Stimulated activated CD8-positive, alpha-beta memory T cell treated with anti-CD3 and anti-CD28 coated beads, Interleukin-7, amount 100 ng/mL, for 1 hour (primary cell): ENCODE measurements around the gene LDLRAD4.

Experiments used
- DNase-seq, 2 donors: peaks; one replicate each; pipeline ENCODE4 v3.0.0-alpha.2; 2020; ENCODE audit warnings: low read depth in 2 of 2

LDLRAD4 gene

DNA sequence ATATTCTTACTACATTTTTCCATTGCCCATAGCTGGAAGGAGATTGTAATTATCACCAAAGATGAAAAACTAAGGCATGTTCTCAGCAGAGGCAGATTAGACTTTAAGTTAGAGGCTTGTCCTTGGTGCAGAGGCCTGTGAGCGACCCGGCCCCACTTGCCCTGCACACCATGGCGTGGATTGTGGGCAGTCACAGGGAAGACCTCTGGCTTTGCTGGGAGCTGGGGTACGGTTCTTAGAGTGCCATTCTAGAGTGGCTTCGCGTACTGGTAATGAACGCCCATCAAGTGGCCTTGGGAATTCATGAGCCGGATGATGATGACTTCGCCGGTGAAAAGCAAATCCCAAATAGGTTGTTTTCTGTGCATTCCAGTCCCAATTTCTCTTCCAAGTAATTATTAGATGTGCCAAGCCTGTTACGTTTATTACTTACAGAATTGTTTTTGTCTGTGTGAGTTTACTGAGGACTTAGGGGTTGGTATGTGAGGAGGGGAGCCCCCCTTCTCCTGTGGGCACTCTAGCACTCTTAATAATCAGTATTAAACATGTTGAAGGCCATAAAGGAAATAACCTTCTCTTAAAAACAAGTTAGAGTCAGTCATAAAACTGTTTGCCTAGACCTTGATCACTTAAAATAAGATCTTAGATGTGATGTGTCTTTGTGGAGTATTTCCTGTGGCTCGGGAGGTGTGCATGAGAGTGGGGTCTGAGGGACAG, 90.6 kb downstream of the LDLRAD4 start:
- no peak for DNase-seq

DNA sequence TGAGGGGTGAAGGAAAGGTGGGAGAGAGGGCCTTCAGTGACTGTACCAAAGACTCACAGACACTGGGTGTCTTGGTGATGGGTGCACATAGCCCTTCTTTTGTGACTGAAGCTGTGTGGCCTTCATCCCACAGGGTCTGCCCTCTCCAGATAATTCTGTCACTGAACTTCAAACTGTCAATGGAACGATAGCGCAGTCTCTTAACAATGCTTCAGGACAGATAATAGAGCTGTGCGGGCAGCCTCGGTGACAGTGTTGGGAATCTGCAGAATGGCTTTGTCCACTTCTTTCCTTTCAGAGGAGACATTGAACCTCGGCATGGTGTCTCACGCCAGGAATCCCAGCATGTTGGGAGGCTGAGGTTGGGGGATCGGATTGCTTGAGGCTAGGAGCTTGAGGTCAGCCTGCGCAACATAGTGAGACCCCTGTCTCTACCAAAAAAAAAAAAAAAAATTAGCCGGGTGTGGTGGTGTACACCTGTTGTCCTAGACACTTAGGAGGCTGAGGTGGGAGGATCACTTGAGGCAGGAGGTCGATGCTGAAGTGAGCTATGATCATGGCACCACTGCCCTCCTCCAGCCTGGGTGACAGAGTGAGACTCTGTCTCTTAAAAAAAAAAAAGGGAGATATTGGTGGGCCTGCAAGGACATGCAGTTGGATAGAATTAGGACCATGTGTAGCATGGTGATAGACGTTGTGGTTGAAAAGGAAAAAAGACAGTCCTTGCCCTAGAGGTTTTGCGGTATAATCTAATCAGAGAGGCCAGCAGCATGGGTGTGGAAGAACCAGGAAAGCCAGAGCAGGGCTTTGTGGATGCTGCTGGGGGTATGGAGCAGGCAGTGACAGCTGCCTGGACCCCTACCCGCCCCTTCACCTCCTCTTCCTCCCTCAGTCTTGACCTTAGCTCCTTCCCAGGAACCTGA, 91.4 kb downstream of the LDLRAD4 start:
- DNase-seq, result no peak

DNA sequence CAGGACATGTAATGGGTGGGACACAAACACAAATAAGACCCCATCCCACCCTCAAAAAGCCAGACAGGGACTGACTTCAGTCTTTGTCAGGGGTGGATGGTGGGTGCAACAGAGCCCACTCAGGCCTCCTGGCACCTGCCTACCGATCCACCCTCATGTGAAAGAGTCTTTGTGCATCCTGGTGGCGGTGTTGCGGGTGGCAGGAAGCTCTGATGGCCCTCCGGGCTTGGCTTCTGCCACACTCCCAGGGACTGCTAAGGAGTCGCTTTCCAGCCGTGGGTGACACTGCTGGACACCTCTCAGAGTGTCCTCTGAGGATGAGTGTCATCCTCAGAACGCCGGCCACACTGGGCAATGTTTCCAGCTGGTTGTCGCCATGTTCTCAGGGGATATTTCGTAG, 92.6 kb downstream of the LDLRAD4 start:
- DNase-seq, result no peak

DNA sequence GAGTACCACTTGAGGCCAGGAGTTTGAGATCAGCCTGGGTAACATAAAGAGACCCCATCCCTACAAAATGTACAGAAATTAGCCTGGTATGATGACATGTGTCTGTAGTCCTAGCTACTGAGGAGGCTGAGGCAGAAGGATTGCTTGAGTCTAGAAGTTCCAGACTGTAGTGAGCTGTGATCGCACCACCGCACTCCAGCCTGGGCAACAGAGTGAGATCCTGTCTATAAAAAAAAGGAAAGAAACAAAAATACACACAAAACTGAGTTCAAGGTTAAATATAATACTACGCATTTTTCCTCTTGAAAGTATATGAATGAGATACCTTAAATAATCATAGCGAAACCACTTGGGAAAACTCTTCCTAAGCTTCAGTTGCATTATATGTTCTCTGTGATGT, 94.0 kb downstream of the LDLRAD4 start:
- no peak for DNase-seq

DNA sequence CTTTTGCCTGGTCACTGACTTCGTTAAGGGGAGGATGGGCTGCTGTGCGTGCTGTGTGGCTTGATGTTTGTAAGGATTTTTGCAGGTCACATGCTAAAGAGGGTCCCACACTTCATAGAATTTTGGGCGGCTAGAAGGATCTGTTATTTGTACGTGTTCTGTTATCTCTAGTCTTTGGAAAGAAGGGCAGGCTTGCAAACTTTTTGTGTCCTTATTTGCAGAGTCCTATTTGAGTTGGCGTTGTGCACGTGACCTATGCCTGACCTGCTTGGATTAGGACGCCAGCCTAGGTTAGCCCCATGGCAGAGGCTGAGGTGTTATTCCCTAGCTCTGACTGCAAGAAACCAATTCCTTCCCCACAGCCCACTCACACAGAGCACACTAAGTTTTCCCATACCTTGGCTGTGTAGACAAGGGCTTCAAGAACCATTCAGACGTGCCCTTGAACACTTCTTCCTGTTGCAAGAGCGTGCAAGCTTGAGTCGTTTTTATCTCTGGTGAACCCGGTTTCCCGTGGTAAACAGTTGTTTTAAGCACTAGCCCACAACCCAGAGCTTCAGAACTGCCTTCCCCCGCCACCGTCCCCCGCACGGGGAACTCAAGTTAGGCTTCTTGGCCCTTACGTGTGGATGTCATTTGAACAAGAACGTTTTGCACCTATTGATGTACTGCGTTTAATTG, 94.6 kb downstream of the LDLRAD4 start:
- no peak for DNase-seq

DNA sequence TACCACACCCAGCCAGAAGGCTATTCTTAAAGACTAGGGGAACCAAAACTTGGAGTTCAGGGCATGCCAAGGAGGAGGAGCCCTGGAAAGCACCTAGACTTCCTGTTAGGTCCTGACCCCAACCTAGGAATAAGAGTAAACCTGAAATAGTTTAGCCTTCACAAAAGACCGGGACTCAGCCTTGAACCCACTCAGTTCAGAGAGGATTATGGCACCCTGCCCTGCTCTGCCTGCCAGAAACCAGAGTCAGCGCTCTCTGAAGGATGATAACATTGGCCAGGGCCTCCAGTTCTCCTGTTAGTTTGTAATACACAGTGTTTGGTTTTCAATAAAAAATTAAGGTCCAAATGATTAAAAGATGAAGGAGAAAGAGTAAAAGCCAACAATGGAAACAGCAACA, 96.4 kb downstream of the LDLRAD4 start:
- DNase-seq, result no peak

DNA sequence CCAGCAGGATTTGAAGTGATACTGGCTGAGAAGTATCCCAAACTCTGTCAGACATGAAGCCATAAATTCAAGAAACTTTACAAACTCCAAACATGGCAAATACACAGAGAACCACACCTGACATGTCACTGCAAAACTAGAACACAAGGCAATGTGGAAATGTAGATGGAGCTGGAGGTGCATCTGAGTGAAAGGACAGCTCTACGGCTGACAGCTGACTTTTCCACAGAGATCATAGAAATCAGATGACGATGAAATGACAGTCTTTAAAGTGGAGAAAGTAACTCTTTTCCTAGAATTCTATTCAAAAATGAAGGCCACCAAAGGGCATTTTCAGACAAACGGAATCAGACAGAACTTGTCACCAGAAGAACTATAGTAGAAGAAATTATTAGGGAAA, 97.5 kb downstream of the LDLRAD4 start:
- no peak for DNase-seq

DNA sequence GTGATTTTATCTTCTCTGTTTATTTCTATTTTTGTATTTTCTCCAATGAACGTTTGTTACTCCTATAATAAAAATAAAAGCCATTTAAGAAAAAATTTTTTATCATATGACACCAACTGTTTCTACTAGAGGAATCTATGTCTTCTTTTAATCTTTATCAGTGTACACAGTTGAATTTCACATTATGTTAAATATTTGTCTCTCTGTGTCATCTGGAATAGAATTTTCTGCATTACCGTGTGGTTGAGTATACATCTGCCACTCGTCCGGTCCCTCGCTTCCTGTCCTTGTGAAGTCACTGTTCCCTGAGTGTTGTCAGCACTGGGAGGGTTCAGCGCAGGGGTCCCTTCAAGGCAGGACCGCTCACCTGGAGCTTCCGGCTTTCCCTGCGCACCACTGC, 99.2 kb downstream of the LDLRAD4 start:
- no peak for DNase-seq

DNA sequence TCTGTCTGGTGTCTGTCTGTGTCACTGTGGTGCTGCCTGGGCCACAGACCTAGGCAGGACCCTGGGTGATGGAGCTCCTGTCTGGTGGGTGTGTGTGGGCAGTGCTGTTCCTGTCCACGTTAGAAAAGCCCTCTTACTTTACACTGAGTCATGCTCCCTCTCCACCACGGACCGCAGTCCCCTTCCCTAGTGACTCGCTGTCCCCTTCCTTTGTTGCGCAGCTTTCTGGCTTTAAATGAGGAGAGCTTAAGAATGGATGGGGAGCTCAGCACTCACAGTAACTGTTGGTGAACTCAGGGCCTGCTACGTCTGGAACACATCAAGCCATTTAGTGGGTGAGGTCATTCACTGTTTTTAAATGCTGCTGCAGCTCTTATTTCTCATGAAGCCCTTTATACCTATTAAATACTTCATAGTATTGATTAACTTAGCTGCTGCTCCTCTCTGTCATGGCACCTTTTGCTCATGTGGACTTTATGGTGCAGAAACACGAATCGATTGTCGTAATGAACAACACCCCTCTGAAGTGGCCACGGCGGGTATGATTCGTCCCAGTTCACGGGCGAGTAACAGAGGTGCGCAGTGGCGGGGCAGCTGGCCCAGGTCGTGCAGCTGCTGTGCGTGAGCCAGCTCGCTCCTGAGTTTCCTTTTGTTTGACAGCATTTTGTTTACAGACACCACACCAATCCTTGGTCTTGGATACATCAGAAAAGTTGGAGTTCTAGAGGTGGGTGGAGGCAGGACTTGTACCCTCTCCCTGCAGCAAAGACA, 100.4 kb downstream of the LDLRAD4 start:
- no peak for DNase-seq

DNA sequence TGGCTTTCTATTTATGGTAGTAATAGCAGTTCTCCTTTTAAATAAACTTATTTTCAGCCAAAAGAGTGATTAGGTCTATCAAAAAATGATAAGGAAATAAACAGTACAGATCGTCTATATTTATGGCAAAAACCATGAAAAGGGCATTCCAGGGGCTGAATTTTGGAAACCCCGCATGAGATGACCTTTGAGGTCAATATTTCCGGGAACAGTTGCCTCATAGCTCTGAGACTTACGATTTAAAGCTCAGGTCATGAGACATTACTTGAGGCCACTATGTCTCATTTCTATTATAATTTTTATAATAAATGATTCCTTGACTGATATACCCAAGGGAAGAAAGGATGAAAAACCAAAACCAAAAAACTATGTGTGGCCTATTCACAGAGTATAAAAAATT, 101.1 kb downstream of the LDLRAD4 start:
- DNase-seq, result no peak

DNA sequence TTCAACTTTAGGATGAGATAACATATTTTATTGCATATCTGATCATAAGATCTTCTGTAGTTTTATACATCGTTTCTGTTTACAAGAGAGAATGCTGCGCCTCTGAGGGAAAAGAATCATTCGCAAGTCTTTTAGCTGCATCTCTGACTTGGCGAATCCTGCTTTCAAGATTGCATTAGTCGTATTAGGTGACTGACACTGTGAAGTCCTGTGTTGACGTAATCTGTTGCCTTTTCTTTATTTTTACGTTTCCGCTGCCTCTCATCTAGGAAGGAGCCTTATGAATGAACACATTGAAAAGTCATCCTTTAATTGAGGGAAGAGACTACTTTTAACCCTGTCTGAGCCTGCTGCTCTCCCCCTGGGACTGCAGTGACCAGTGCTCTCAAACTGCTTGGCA, 101.5 kb downstream of the LDLRAD4 start:
- DNase-seq, result no peak

DNA sequence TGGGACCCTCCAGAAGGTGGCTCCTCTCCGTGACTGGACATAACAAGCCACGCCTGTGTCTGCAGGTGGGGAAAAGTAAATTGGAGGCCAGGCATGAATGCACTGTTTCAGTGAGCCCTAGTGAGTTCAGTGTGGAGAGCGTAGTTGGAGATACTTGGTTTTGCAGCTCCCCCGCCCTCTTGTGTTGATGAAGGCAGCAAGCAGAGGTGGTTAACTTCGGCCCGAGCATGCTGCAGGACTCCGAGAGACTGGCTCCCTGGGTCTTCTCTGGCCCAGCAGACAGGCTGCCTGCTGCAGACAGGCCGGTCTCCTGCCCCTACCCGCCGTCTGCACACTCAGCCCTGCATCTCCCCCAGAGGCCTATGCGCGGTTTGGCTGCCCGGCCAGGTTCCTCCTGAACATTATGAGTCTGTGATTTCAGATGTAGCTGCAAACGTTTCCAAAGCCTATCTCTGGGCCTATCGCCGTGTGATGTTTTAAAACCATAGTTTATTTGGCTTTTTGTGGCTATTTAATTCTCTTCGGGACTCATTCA, 102.4 kb downstream of the LDLRAD4 start:
- no peak for DNase-seq

DNA sequence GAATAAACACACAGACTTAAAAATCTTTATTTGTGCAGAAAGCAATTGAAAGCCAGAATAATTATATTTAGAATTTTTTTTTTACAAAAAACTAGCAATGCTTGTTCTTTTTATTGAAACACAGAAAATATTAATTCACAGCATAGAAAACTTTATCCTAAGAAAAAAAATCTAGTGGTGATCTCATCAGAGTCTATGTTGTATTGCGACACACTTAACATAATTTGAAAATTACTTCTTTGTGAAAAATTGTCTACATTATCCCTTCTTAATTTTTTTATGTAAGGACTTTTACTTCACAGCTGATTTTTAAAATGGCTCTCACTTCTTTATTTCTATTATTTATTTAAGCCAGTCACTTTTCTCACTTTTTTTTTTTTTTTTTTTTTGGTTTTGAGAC, 103.4 kb downstream of the LDLRAD4 start:
- no peak for DNase-seq

DNA sequence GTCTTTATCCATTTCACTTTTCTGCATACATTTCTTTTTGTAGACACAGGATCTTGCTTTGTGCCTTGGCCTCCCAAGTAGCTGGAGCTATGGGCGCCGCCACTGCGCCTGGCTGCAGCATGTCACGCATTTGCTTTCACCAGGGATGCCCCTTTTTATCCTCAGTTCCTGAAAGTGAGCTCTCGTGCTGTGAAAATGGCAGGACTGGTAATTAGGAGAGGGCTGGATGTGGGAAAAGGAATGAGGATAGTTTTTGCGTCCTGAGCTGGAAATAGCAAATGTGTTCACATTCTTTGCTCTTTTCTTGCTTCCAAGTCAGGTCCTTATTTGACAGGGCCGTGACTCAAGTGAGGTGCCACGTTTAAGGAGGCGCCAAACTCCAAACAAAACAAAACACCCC, 104.6 kb downstream of the LDLRAD4 start:
- DNase-seq, result no peak

DNA sequence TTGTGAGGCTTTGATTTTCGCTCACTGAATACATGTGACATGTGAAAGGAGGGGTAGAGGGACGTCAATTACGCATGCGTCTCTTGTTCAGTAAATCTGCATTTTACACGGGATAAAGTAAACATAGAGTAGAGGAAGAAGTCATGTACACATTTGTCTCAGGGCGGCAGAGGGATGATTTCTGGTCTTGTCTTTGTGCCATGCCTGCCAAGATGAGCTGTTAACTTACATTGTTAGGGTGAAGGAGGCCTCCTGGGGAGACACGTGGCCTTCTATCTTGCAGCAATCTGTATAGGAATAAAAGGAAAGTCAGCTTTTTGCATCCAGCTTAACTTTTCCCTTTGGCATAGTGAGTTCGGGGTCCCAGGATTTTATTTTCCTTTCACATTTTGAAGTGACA, 106.3 kb downstream of the LDLRAD4 start:
- DNase-seq, result no peak

DNA sequence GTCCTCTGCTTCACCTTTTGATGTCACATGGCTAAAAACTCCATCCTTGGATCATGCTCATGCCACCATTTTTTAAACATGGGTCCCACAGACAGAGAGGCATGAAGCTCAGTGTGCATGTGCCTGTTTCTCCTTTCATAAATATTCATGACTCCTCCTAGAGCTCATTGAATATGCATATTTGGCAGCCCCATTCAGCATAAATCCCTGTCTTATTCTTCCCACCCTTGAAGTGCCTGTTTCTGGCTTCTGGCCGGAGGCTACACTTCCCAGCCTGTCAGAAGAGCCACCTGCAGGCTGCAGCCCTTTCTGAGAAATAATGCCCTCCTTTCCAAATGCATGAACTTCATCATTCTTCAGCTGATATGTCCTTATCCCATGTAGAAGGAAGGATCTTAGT, 109.7 kb downstream of the LDLRAD4 start:
- DNase-seq, result no peak

DNA sequence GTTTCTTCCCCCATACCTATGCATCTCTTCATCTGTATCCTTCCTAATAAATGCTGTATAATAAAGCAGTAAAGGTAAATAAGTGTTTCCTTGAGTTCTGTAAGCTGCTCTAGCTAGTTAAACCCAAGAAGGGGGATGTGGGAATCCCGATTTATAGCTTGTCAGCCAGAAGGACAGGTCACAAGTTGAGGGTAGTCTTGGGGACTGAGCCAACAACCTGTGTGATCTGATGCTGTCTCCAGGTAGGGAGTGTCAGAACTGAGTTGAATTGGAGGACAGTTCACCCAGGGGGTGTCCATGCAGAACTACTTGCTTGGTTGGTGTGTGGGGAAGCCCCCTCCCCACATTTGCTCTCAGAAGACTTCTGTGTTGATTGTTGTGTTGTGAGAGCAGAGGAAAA, 112.4 kb downstream of the LDLRAD4 start:
- no peak for DNase-seq

DNA sequence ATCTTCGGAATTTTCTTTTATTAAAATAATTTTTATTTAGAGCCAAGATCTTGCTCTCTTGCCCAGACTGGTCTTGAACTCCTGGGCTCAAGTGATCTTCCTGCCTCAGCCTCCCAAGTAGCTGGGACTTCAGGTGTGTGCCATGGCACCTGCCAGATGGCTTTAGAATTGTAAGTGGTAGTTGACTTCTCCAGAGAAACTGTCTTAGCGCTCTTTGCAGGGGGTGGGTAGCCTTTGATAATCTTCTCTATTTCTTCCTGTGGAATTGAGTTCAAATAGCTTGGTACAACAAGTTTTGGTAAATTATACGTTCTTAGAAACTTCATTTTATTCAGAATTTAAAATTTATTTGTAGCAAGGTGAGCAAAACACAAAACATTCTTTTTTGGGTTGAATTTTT, 113.3 kb downstream of the LDLRAD4 start:
- DNase-seq, result no peak

DNA sequence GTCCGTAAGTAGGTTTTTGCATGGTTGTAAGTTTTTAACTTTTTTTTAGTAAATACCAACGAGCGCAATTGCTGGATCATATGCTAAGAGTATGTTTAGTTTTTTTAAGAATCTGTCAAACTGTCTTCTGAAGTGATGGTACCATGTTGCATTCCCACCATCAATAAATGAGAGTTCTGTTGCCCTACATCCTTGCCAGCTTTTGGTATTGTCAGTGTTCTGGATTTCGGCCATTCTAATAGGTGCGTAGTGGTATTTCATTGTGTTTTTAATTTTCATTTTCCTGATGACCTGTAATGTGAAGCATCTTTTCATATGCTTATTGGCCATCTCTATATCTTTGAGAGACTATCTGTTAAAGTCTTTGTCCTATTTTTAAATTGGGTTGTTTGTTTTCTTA, 114.3 kb downstream of the LDLRAD4 start:
- DNase-seq, result no peak

DNA sequence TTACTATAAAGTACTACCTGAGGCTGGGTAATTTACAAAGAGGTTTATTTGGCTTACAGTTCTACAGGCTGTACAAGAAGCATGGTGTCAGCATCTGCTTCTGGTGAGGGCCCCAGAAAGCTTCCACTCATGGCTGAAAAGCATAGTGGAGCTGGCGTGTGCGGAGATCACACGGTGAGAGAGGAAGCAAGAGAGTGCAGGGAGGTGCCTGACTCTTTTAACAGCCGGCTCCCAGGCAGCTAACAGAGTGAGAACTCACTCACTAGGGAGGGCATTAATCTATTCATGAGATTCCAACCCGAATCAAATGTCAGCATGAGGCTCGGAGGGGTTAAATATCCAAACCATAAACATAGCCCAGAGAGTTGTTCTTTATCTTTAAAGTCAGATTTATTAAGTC, 117.3 kb downstream of the LDLRAD4 start:
- DNase-seq, result no peak

DNA sequence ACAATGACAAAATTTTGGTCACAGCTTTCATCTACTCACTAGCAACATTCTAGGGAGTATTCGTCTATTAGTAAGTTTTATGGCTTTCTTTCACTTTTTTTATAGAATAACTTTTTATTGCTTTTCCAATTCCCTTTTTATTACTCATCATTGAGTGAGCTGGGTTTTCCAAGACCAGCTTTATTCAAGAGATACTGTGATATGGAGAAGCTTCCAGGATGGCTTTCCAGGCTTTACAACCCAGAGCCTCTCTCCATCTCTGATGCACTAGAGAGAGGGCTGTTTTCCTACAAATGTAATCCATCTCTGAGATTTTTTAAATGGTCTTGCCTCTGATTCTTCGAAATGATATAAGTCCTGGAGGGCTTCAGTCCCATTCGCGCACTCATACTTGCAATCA, 118.3 kb downstream of the LDLRAD4 start:
- no peak for DNase-seq

DNA sequence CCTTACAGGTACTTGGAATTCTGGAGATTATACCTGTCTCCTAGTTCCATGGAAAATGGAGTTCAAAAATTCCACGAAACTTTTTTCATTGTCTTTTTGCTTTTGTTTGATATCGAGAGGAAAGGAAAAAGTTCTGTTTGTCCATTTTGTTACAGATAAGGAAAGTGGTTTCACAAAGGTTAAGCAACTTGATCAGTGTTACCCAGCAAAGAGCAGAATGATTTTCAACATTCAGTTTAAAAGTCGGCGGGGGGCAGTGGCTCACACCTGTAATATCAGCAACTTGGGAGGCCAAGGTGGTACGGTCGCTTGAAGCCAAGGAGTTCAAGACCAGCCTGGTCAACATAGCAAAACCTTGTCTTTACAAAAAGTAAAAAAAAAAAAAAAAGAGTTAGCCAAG, 118.8 kb downstream of the LDLRAD4 start:
- DNase-seq, result no peak
